GM03348 (cell line): Measurements from ENCODE around the gene ASIC4.

Source experiments
- DNase-seq: peaks from one replicate; pipeline ENCODE4 v3.0.0; 2012; ENCODE audit warnings: low spot score

Gene ASIC4

DNA sequence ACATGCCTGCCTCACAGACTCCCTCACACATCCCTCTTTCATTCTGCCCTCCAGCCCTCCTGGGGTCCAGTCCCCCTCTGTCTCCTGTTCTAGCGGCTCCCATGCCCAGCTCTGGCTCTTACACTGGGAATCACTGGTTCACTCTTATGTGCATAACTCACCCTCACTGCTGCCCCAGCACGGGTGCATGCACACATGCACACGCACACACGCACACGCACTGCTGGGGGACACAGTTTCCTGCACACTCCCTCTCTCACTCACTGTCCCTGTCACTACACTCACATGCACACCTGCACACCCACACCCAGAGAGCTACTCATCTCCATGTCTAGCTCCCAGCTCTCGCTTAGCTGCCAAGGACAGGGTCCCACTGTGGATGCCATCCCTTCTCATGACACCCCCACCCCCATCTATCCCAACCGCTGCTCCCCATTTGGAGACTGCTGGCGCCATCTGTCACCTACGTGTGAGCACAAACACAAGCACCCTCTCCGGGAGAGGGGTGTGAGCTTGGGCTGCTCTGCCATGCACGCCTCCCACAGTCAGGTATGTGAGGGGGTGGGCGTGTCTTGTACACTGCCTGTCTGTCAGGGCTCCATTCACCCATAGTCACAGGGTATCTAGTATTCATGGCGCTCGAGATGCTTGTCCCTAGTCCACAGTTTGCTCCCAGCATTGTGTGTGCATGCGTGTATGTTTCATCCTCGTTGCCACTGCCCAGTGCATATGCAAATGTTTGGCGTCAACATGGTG, 1.8 kb downstream of the ASIC4 start:
- no peak for DNase-seq

- DNase-seq, result no peak
These were observed 2.6 kb downstream of the ASIC4 start for GRCh38 chr2:219516888-219517287.

DNA sequence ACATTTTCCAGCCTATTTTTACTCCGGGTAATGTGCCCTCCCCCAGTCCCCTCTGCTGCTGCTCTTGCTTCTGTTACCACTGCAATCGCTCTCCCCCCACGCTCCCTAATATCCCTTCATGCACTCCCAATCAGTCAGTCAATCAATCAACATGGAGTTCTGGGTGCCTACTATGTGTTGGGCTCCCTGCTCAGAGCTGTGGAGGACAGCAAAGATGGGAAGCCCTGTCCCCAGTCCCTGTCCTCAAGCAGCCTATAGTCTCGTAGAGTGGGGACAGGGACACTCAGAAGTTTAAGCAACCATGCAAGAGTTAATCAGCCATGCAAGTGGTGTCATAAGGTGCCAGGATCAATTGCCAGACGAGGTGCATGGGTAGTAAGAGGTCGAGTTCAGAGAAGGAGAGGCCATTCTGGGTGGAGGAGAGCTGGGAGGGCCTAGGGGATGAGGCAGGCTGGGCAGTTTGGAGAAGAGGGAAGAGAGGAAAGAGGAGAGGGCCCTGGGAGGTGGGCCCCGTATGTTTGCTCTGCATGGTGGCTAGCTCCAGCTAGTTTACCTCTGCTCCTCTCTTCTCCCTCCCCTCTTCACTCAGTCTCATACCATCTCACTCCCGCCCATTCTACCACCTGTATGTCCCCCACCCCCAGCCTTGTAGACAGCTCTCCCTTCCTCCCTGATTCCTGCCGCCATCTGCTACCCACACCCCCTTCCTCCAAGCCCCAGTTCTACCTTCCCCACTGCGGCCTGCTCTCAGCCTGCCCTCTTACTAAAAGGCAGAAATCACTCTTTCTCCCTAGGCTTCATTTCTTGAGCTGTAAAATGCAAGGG, 3.9 kb downstream of the ASIC4 start:
- DNase-seq, result no peak

DNA sequence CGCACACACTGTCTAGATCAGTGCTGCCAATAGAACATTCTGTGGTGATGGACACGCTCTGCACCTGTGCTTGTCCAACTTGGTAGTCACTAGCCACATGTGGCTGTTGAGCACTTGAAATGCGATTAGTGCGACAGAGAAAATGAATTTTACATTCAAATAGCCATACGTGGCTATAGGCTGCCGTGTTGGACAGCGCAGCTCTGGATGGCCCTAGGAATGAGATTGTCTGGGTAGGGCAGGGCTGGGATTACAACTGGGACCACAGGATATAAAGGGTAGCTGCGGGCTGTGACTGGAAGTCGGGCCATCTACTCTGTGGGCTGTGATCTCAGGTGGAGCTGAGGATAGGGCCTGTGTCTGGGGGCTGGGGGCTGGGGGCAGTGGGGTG, 5.2 kb downstream of the ASIC4 start:
- DNase-seq, result no peak

GRCh38 chr2:219520079-219520478, 5.8 kb downstream of the ASIC4 start:
- DNase-seq, result no peak

GRCh38 chr2:219521066-219521880, 7.0 kb downstream of the ASIC4 start:
- peak; percentile 82 for DNase-seq

DNA sequence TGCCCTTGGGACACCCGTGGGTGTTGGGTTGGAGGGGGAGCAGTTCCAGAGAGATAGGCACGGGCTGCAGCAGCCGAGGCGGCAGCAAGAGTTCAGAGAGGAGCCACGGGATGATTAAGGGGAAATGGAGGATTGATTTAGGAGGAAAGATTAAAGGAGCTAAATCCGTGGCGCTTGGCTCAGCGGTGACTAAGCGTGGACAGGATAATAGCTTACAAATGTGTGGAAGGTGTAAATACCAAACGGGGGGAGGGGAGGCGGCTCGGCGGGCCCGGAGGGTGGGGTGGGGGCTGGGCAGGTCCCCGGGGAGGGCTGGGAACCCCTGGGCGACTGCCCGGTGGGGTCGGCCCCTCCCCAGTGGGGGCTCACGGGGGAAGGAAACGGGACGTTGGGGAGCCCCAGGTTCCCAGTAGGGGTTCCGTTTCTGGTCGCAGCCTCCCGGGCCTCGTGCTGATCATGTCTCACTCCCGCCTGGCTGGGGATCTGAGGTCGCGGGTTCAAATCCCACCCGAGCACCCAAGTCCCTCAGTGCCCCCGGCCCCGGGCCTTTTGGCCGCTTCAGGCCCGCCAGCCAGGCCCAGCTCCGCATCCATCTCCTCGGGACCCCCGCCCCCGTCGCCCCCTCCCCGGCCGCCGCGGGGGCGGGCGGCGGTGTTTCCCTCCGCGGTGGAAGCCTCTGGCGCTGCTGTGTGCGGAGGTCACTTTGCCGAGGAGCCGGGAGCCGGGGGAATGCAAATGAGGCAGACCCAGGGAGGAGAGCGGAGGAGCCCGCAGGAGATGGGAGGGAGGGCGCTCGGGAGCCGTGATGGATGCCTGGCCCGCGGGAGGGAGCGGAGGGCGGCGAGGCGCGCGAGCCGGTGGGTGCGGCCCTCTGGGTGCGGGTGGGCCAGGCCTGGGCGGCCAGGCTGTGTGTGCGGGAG, 8.1 kb downstream of the ASIC4 start:
- peak; percentile 82 for DNase-seq

DNA sequence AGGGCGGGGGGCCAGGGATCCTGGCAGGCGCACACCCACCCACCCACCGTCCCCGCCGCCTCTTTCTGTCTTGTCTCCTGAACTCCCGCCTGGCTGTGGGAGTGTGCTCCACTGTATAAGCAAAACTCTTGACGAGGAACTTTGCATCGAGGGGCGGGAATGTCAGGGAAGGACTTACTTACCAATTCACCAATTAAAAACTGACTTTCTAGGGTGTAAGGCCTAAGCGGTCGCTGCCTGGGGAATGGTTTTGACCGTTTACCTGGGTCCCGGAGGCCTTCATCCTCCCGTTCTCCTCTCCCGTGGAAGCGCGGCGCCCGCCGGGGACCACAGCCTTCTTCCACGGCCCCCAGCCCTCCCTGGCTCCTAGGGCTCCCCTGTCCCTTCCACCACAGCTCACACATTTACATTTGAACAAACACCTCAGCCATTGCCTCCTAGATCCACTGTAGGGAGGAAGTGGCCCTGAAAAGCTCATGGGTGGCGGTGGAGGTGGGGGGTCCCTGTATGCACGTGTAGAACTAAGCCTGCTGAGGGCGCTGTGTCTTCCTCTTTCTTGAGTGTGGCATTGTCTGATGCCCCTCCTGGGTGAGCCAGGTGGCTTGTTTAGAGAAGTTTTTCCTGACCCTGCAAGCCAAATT, 8.9 kb downstream of the ASIC4 start:
- no peak for DNase-seq

DNA sequence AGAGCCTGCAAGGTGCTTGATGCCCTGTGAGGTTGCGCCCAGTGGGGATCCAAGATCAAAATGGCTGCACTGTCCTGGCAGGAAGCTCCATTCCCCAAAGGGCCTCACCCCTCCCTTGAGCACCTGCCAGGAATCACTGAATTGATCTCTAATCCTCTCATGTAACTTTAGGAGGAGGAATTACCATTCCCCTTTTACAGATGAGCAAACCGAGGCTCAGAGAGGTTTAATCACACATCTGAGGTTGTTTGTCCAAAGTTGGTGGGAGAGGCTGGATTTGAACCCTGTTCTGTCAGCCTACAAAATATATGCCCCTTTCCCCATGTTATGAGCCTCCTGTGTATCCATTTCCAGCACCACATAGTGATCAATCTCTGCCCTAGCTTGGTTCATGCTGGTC, 10.5 kb downstream of the ASIC4 start:
- DNase-seq, result no peak

DNA sequence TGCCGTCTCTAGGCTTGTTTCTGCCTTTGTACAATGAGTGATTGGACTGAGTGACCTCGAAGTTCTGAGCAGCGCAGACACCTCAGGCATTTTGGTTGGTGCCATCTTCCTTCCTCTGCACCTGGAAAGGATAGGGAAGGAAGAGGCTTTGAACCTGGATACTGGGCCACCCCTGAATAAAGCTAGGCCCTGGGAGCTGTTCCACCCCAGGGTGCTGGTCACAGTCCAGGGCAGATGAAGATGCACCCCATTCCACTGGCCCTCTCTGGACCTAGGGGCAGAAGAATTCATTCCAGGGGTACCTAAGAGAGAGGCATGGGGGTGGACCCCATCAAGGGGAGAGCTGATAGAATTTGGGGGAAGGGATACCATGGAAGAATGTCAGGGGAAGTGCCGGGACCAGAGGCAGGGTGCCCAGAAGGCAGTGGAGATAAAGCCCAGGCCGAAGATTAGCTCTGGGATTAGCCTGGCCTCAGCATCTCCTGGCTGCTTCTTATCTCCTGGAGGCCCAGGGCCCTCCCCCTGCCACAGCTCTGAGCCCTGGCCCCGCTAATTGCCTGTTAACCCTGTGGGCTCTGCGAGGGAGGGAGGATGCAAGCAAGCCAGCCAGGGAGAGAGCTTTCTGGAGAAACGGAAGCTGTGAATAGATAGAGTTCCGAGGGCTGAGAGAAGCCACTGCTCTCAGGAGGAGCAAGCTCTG, 11.4 kb downstream of the ASIC4 start:
- DNase-seq, result no peak

GRCh38 chr2:219526320-219527075, 12.2 kb downstream of the ASIC4 start:
- no peak for DNase-seq

- no peak for DNase-seq
These were observed 12.8 kb downstream of the ASIC4 start for GRCh38 chr2:219527076-219527394.

DNA sequence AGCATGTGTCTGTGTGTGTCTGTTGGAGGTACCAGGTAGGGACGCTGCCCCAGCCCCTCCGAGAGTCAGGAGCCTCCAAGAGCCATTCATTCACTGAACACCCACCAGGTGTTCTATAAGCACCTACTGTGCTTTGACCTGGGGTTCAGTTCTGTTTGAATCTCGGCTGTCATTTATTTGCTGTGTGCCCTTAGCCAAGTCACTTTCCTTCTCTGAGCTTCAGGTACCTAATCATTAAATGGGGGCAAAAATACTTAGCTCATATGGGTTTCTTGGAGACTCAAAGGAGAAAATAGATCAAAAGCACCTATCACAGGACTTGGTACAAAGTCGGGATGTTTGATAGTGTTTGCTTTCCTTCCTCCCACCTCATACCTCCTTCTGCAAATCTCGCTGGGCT, 13.2 kb downstream of the ASIC4 start:
- DNase-seq, result no peak

- DNase-seq, result peak; percentile 94
These were observed 16.0 kb downstream of the ASIC4 start for GRCh38 chr2:219530048-219530963.

DNA sequence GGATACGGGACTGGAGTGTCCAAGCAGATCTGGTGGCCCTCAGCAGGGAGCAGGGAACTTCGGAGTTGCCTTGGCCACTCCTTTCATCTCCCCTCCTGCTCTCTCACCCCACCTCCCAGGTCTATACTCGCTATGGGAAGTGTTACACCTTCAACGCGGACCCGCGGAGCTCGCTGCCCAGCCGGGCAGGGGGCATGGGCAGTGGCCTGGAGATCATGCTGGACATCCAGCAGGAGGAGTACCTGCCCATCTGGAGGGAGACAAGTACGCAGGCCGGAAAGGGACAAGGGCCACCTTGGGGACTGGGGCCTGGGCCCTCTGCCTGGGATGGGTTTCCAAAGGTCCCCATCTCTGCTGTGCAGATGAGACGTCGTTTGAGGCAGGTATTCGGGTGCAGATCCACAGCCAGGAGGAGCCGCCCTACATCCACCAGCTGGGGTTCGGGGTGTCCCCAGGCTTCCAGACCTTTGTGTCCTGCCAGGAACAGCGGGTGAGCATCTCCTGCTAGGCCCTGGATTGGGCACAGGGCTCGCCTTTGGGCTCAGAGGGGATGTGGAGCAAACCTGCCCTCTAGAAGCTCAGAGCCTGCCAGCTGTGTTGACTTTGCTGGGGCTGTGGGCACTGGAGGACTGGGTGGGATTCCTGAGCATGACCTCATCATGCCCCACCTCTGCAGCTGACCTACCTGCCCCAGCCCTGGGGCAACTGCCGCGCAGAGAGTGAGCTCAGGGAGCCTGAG, 17.5 kb downstream of the ASIC4 start:
- DNase-seq, result no peak

GRCh38 chr2:219532378-219532649, 18.0 kb downstream of the ASIC4 start:
- no peak for DNase-seq

- no peak for DNase-seq
These were observed 19.8 kb downstream of the ASIC4 start for GRCh38 chr2:219533930-219534661.

- no peak for DNase-seq
These were observed 22.1 kb downstream of the ASIC4 start for GRCh38 chr2:219536425-219536824.
